ENCODE results near the gene ASCL2.

- TF ChIP-seq GATA3 (IDR thresholded peaks at IDR 0.05; ENCODE audit: low read depth, low read length) = no peak
- TF ChIP-seq GATA2 (IDR thresholded peaks at IDR 0.05; ENCODE audit: low read depth, low read length) = no peak
These were observed 50.9 kb downstream of the ASCL2 start for GRCh38 chr11:2219318-2220017.

All from SH-SY5Y (cell line).